Measurements from ENCODE around the gene ABHD13. TPM values are rescaled to one million over a fixed set of nuclear protein-coding genes. Genes with fewer than 3 reads are reported as not detected.
"Not testable (repeated sequence)": the region's sequence is repeated elsewhere in the genome, so short reads cannot be mapped to it uniquely, and the experiment has no call there.

Gene ABHD13
- total RNA-seq, 1 donor from 2014 or later, result 6.8 TPM

GRCh38 chr13:108200781-108201398 is 17.3 kb upstream of the ABHD13 start:
- H3K27me3 Mint-ChIP-seq (ENCODE audit: low read depth), result peaks cover 11% of the 10 kb centered on the region
- H3K27ac Mint-ChIP-seq, result no peak overlapping the region
- no peaks in the 10 kb centered on the region for H3K36me3 Mint-ChIP-seq (ENCODE audit: low read depth)
- H3K9me3 Mint-ChIP-seq, result peaks cover 13% of the 10 kb centered on the region
- no peak for DNase-seq (ENCODE audit: low spot score)
- H3K4me3 Mint-ChIP-seq (ENCODE audit: low read depth), result no peak overlapping the region
- intact Hi-C loops (cut with micrococcal nuclease), result loop anchor here (2.0 kb wide), 1 partner anchor 14 kb away; the partner anchor contains the start of gene LIG4
- H3K4me1 Mint-ChIP-seq (ENCODE audit: low read depth), result peaks cover 25% of the 10 kb centered on the region

GRCh38 chr13:108210551-108210950 is 7.6 kb upstream of the ABHD13 start:
- intact Hi-C loops (cut with micrococcal nuclease), result no loop called here
- H3K27me3 Mint-ChIP-seq (ENCODE audit: low read depth), result no peaks in the 10 kb centered on the region
- no peak overlapping the region for H3K4me3 Mint-ChIP-seq (ENCODE audit: low read depth)
- no peaks in the 10 kb centered on the region for H3K9me3 Mint-ChIP-seq
- H3K27ac Mint-ChIP-seq, result no peak overlapping the region
- H3K36me3 Mint-ChIP-seq (ENCODE audit: low read depth), result peaks cover 28% of the 10 kb centered on the region
- no peak for DNase-seq (ENCODE audit: low spot score)
- H3K4me1 Mint-ChIP-seq (ENCODE audit: low read depth), result peaks cover 23% of the 10 kb centered on the region

GRCh38 chr13:108212886-108213285 is 5.3 kb upstream of the ABHD13 start:
- no peak overlapping the region for H3K4me3 Mint-ChIP-seq (ENCODE audit: low read depth)
- intact Hi-C loops (cut with micrococcal nuclease), result no loop called here
- DNase-seq (ENCODE audit: low spot score), result no peak

DNA sequence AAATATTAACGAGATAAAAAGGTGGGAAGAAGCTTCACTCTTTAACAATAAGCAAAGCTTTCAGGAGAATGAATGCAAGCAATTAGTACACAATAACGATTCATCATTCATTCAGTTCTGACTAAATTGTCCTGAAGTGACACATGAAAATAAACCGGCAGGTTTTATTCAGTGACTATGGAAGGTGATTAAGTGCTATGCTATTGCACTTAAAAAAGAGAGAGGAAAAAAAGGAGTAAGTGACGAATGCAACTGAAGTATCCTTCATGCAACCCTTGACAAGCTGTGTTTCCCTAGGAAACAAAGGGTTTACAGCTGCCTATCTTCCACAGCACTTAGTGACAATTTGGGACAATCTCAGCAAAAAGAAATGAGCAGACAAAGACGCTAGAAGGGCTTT is 4.2 kb upstream of the ABHD13 start:
- no peak for DNase-seq (ENCODE audit: low spot score)
- intact Hi-C loops (cut with micrococcal nuclease), result loop anchor here (2.0 kb wide), 1 partner anchor 13 kb away; no protein-coding TSS in a partner anchor
- Mint-ChIP-seq H3K27ac (peak overlapping the region; percentile 75), H3K9me3 (no peaks in the 10 kb centered on the region), H3K4me1 (ENCODE audit: low read depth) (peaks cover 28% of the 10 kb centered on the region), H3K36me3 (ENCODE audit: low read depth) (peaks cover 23% of the 10 kb centered on the region), H3K4me3 (ENCODE audit: low read depth) (peak overlapping the region; percentile 71), H3K27me3 (ENCODE audit: low read depth) (no peaks in the 10 kb centered on the region)

More at GRCh38 chr13:108212886-108213285, 5.3 kb upstream of the ABHD13 start:
- H3K9me3 Mint-ChIP-seq, result no peaks in the 10 kb centered on the region
- H3K4me1 Mint-ChIP-seq (ENCODE audit: low read depth), result peaks cover 27% of the 10 kb centered on the region
- peak overlapping the region; percentile 24 for H3K27ac Mint-ChIP-seq
- H3K36me3 Mint-ChIP-seq (ENCODE audit: low read depth), result peaks cover 28% of the 10 kb centered on the region
- no peaks in the 10 kb centered on the region for H3K27me3 Mint-ChIP-seq (ENCODE audit: low read depth)

DNA sequence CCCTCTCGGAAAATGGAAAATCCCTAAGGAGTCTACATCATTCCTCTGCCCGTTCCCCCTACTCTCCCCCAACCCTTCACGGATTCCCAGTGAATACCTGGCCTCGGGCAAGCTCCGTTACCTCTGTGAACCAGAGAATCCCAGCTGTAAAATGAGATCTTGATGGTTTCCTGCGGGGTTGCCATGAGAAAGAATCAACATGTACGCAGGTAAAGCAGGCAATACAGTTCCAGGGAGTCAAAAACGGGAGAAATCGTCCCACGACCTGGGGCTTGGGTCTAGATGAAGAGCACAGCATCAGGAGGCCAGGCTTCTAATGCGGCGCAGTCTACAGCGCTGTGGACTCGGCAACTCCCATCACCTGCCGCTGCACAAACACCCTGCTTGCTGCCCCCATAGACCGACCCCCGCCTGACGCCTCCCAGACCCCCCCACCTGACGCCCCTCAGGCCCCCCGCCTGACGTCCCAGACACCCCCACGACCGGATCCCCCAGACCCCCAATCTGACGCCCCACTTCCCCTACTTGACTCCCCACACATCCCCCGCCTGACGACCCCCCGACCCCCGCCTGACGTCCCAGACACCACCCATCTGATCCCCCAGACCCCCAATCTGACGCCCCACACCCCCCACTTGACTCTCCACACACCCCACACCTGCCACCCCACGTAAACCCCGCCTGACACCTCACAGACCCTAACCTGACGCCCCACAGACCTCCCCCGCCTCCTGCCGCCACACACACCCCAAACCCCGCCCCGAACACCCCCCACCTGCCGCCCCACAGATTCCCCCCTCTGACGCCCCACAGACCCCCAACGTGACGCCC is 3.5 kb upstream of the ABHD13 start:
- Mint-ChIP-seq H3K27ac (peak overlapping the region; percentile 75), H3K4me1 (ENCODE audit: low read depth) (peaks cover 31% of the 10 kb centered on the region), H3K36me3 (ENCODE audit: low read depth) (peaks cover 17% of the 10 kb centered on the region), H3K27me3 (ENCODE audit: low read depth) (no peaks in the 10 kb centered on the region), H3K4me3 (ENCODE audit: low read depth) (peak overlapping the region; percentile 71), H3K9me3 (no peaks in the 10 kb centered on the region)
- intact Hi-C loops (cut with micrococcal nuclease), result loop anchor here (1.0 to 5.0 kb wide), 4 partner anchors 14 to 1647 kb away; partner anchors contain the start of genes ARGLU1, IRS2 and TNFSF13B
- no peak for DNase-seq (ENCODE audit: low spot score)

DNA sequence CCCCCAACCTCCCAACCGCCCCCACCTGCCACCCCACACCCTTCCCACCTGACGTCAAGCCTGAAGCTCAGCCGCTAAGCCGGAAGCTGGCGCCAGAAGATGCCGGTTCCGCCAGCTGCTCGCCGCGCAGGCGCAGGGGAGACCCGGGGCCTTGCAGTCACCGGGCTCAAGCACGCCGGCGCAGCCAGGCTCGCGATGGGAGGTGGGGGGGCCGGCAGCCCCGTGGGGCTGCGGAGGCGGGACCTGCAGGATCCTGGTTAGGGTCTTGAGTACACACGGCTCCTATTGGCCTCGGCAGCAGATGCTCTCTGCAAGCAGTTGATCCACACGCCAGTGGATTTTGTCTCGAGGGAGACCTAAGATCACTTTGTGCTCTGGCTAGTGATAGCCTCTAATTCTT is 2.8 kb upstream of the ABHD13 start, which contains the start of gene LIG4:
Gene LIG4 (minus strand): TSS at position 101 of the 400 bp plus-strand sequence. CDS start 4,268 bp downstream, outside the sequence.
- no peaks in the 10 kb centered on the region for H3K27me3 Mint-ChIP-seq (ENCODE audit: low read depth)
- peaks cover 9% of the 10 kb centered on the region for H3K36me3 Mint-ChIP-seq (ENCODE audit: low read depth)
- intact Hi-C loops (cut with micrococcal nuclease), result loop anchor here (1.0 to 5.0 kb wide), 4 partner anchors 15 to 1648 kb away; partner anchors contain the start of genes ARGLU1, IRS2 and TNFSF13B
- peak within 1 kb of the TSS; percentile 91 for H3K4me3 Mint-ChIP-seq (ENCODE audit: low read depth)
- peaks cover 36% of the 10 kb centered on the region for H3K4me1 Mint-ChIP-seq (ENCODE audit: low read depth)
- H3K27ac Mint-ChIP-seq, result peak within 1 kb of the TSS; percentile 75
- no peaks in the 10 kb centered on the region for H3K9me3 Mint-ChIP-seq
- DNase-seq (ENCODE audit: low spot score), result peak; percentile 88

DNA sequence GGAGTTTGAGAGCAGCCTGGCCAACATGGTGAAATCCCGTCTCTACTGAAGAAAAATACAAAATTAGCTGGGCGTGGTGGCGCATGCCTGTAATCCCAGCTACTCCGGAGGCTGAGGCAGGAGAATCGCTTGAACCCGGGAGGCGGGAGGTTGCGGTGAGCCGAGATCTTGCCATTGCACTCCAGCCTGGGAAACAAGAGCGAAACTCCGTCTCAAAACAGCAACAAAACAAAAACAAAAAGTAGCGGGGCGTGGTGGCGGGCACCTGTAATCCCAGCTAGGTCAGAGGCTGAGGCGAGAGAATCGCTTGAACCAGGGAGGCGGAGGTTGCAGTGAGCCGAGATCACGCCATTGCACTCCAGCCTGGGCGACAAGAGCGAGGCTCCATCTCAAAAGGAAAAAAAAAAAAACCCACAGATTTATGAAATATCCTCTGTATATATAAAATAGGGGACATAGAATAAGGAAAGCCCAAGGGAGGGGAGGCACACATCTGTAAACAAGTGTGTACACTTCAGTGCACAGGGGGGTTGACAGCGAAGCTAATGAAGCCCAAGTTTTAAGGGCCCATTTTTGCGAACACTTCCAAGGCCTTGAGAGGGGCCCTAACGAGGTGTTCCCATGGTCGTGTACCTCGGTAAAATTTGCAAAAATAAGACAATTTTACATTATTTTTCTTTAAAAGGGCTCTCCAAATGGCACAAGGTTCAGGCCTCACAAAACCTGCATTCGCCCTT is 717 bp upstream of the ABHD13 start:
- Mint-ChIP-seq H3K27ac (peak overlapping the region; percentile 88), H3K4me3 (ENCODE audit: low read depth) (peak overlapping the region; percentile 91), H3K4me1 (ENCODE audit: low read depth) (peaks cover 36% of the 10 kb centered on the region)
- not testable (repeated sequence) for H3K9me3 Mint-ChIP-seq; H3K36me3 Mint-ChIP-seq (ENCODE audit: low read depth); DNase-seq (ENCODE audit: low spot score); H3K27me3 Mint-ChIP-seq (ENCODE audit: low read depth)
- intact Hi-C loops (cut with micrococcal nuclease), result loop anchor here (1.0 to 5.0 kb wide), 3 partner anchors 698 to 1650 kb away; partner anchors contain the start of genes ARGLU1 and IRS2

- Mint-ChIP-seq H3K27ac (no peak overlapping the region), H3K9me3 (no peaks in the 10 kb centered on the region)
- intact Hi-C loops (cut with micrococcal nuclease), result loop anchor here (10.0 kb wide), 1 partner anchor 125 kb away; no protein-coding TSS in a partner anchor
Observed at GRCh38 chr13:108220041-108220440, 1.8 kb downstream of the ABHD13 start.

DNA sequence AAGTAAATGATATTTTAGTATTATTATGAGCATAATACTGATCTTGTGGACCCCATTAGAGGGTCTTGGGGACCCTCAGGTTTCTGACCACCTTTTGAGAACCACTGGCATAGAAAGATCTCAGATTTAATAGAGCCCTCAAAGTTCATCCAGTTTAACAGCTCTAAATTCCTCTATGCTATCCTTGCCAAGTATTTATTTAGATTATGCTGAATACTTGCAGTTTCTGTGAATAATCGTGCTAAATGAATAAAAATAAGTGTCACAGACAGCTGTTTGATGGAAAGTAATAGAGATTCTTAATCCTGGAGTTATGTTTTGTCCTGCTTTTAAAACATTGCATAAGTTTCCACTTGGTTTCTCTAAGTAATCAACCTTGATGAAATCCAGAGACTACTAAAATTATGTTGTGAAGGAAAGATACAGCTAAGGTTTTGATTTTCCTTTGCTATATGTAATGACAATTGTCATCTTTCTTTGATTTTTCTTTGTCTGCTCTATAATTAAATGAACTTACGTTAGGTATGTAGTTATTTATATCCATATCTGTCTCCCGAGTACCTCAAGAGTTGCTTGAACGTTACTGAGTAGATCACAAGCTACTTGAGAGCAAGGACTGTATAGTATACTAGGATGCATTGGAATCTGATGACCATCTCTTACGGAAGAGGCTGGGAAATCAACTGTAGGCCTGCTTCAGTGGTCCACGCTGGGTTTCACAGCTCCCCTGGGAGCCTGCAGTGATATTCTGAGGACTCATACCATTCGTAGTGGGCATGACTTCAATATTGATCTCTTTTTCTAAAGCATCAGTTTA is 5.7 kb downstream of the ABHD13 start:
- Mint-ChIP-seq H3K27ac (no peak overlapping the region), H3K27me3 (ENCODE audit: low read depth) (no peaks in the 10 kb centered on the region), H3K4me3 (ENCODE audit: low read depth) (no peak overlapping the region), H3K36me3 (ENCODE audit: low read depth) (no peaks in the 10 kb centered on the region), H3K9me3 (no peaks in the 10 kb centered on the region), H3K4me1 (ENCODE audit: low read depth) (peaks cover 42% of the 10 kb centered on the region)
- intact Hi-C loops (cut with micrococcal nuclease), result loop anchor here (10.0 kb wide), 1 partner anchor 121 kb away; no protein-coding TSS in a partner anchor
- DNase-seq (ENCODE audit: low spot score), result no peak

More at GRCh38 chr13:108220041-108220440, 1.8 kb downstream of the ABHD13 start:
- peak overlapping the region; percentile 26 for H3K4me3 Mint-ChIP-seq (ENCODE audit: low read depth)
- no peaks in the 10 kb centered on the region for H3K36me3 Mint-ChIP-seq (ENCODE audit: low read depth)
- H3K4me1 Mint-ChIP-seq (ENCODE audit: low read depth), result peaks cover 28% of the 10 kb centered on the region
- DNase-seq (ENCODE audit: low spot score), result no peak
- no peaks in the 10 kb centered on the region for H3K27me3 Mint-ChIP-seq (ENCODE audit: low read depth)

DNA sequence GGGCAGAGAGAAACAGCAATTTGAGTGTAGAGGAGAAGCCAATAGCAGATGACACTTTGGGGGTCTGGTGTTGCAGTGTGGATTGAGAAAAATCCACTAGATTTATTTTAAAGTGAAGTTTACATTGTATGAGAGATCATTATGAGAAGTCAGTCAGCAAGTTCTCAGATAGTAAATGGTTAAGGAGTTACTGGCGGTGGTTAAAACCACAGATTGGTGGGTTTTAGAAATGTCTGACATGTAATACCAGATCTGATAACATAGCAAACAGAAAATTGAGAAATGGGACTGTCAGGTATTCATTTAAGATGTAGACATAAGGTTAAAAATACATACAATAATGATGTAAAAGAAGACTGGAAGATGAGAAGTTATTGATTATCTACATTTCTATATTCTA is 7.2 kb downstream of the ABHD13 start:
- intact Hi-C loops (cut with micrococcal nuclease), result loop anchor here (5.0 to 10.0 kb wide), 2 partner anchors 97 to 119 kb away; no protein-coding TSS in a partner anchor
- no peak overlapping the region for H3K27ac Mint-ChIP-seq
- DNase-seq (ENCODE audit: low spot score), result no peak
- H3K4me1 Mint-ChIP-seq (ENCODE audit: low read depth), result peaks cover 28% of the 10 kb centered on the region
- H3K4me3 Mint-ChIP-seq (ENCODE audit: low read depth), result no peak overlapping the region
- H3K27me3 Mint-ChIP-seq (ENCODE audit: low read depth), result no peaks in the 10 kb centered on the region
- no peaks in the 10 kb centered on the region for H3K9me3 Mint-ChIP-seq
- H3K36me3 Mint-ChIP-seq (ENCODE audit: low read depth), result peaks cover 10% of the 10 kb centered on the region

GRCh38 chr13:108226184-108226583 is 8.0 kb downstream of the ABHD13 start:
- Mint-ChIP-seq H3K4me1 (ENCODE audit: low read depth) (peaks cover 24% of the 10 kb centered on the region), H3K27me3 (ENCODE audit: low read depth) (no peaks in the 10 kb centered on the region), H3K36me3 (ENCODE audit: low read depth) (peaks cover 10% of the 10 kb centered on the region), H3K9me3 (no peaks in the 10 kb centered on the region), H3K27ac (no peak overlapping the region), H3K4me3 (ENCODE audit: low read depth) (no peak overlapping the region)
- no peak for DNase-seq (ENCODE audit: low spot score)
- intact Hi-C loops (cut with micrococcal nuclease), result loop anchor here (2.0 to 10.0 kb wide), 4 partner anchors 43 to 671 kb away; partner anchors contain the start of gene TNFSF13B

Data from activated T-helper 2 cell treated with anti-CD3 and anti-CD28 coated beads, Interferon-gamma antibody, Interleukin-2, Interleukin-4, amounts not matched to agents 10 μg/mL and 5 μg/mL and 100 μg/mL, durations not matched to agents 14 hours and 24 hours and 36 hours (primary cell).